ENCODE data around the gene SLC24A4.
A peak's percentile ranks its signal among the peaks of the same experiment; 100 is the strongest.

The SLC24A4 gene

DNA sequence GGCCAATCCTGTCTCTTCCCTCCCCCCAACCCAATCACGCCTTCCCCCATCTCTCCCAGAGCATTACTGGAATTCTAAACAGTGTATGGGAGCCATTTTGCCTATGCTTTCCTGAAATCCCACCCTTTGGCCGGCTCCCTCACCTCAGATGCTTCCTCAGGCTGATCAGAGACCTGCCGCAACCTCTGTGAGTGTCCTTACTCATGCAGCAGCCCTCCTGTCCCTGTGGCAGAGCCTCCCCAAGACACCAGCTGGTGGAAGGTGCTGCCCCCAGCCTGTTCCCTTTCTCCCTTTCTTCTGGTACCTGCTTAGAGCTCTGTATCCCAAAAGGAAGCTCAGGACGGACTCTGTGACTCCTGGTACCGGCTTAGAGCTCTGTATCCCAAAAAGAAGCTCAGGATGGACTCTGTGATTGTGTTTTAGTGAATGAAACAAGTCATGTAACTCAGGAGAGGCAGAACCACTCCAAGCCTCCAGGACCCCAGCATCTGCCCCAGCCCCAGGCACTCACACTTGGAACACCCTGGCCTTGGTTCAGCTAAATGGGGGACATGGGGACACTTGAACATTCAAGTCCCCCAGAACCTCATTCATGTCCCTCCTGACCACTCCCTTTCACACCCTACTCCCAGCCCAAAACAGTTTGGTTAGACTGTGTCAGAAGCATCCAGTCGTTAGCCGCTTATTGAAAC is 161.3 kb downstream of the SLC24A4 start:
- no peak for DNase-seq

- no peak for DNase-seq
Observed at GRCh38 chr14:92486881-92487280, 163.9 kb downstream of the SLC24A4 start.

GRCh38 chr14:92487513-92488133 is 164.7 kb downstream of the SLC24A4 start:
- no peak for DNase-seq

DNA sequence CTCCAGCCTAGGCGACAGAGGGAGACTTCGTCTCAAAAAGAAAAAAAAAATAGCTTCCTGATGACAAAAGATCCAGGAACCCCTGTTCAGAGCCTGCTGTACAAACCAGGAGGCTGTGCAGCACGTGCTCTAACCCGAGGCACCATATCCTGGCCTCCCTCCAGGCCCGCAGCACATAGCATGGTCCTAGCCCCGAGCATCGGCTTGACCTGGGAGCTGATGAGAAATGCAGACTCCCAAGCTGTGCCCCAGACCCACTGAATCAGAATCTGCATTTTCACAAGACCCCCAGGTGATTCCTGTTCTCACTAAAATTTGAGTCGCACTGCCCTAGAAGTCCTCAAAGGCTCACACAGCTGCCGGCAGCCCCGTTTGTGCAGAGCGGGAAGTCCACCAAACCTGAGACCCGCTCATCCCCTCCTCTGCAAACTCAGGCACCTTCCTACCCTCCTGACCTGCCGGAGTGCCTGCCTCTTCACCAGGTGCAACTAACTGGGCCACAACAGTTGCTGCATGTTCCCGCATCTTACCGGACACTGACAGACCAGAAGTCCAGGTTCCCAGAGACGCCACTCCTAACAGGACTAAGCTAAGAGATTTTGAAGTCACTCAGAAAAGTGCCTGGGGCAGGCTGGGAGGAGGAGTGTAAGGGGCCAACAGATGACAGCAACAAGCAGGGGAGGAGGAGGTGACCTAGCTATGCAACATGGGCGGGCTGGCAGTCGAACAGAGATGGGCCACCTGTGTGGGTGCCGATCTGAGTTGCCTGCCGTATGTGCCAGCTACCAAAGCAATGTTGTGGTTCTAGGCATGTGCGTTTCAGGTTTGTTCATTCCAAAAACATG is 166.7 kb downstream of the SLC24A4 start:
- DNase-seq, result no peak

- no peak for DNase-seq
Observed at GRCh38 chr14:92490239-92490959, 167.4 kb downstream of the SLC24A4 start.

- DNase-seq, result no peak
Observed at GRCh38 chr14:92491782-92492181, 168.8 kb downstream of the SLC24A4 start.

GRCh38 chr14:92492258-92492657 is 169.3 kb downstream of the SLC24A4 start:
- DNase-seq, result no peak

DNA sequence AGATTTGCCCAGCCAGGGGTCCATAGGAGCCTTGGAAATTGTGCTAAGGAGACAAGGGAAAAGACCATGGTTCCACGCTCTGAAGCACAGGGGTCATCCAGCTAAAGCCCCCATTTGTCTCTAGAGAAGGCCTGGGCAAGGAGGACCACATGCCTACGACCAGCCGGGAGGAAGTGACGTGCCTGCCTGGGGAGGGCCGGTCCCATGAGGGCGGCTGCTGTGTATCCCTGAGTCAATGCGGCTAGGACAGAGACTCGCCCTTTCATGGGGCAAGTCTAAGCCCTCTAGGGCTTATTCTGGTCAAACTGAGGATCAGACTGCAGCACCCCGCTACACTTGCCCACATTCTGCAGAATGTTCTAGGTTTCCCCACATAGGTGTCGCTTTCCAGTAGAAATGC is 170.1 kb downstream of the SLC24A4 start:
- no peak for DNase-seq

DNA sequence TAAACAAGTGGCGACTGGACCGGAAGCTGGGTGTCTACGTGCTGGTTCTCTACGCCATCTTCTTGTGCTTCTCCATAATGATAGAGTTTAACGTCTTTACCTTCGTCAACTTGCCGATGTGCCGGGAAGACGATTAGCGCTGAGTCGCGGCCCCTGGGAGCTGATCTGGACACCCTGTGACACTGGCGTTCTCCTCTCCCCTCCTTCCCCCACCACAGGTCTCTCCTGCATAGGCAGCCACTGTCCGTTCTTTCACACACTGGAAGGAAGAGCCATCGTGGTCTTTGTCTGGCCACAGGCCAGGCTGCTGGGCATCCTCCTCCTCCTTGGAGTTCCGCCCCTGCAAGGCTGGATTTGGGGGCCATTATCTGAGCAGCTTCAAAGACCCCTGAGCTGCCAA is 170.5 kb downstream of the SLC24A4 start:
- DNase-seq, result no peak

GRCh38 chr14:92494512-92494911 is 171.5 kb downstream of the SLC24A4 start:
- no peak for DNase-seq

DNA sequence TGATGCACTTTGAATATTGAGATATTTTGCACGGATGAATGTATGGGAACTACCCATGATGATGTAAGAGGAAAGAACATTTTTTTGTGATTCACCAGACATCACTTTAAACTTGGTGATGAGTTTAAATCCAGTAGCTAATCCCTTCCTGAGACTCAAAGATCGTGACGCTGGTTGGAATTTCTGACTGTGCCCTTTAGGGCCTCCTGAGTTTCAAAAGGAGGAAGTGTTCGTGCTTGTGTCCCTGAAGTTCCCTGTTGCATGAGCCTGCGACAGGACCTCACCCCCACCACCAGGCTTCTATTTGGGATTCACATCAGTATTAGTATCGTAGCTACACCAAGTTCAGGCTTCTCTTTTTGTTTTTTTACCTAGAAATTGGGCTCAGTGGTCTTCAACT is 172.1 kb downstream of the SLC24A4 start:
- DNase-seq, result no peak

DNA sequence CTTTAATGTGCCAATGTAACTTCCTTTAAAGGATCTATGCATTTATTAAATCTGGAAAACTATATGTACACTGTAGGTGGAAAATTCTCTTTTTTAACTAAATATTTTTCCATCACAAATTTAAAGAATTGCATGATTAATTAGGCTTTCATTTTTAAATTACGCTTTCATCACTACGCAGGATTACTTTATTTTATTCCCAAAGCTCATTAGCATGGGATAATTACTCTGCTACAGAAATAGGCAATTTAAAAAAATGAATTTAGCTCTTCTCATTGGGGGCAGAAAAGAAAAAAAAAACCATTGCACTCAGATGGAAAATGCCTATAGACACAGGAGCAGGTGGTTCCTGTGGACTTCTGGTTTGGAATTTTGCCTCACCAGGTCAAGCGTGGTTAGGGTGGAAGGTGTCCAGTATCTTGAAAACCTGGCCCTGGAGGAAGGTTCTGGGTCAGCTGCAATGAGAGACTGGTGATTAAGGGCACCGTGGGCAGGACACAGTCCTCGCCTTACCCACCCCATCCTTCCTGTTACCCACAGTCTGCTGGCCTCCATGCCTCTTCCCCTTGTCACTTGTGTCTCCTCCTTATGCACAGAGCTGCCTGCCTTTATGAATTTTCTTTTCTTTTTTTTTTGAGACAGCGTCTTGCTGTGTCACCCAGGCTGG is 173.4 kb downstream of the SLC24A4 start:
- DNase-seq, result no peak

GRCh38 chr14:92497391-92497790 is 174.4 kb downstream of the SLC24A4 start:
- no peak for DNase-seq

- no peak for DNase-seq
Observed at GRCh38 chr14:92499234-92499633, 176.3 kb downstream of the SLC24A4 start.

- DNase-seq, result no peak
Observed at GRCh38 chr14:92500491-92500941, 177.6 kb downstream of the SLC24A4 start.

DNA sequence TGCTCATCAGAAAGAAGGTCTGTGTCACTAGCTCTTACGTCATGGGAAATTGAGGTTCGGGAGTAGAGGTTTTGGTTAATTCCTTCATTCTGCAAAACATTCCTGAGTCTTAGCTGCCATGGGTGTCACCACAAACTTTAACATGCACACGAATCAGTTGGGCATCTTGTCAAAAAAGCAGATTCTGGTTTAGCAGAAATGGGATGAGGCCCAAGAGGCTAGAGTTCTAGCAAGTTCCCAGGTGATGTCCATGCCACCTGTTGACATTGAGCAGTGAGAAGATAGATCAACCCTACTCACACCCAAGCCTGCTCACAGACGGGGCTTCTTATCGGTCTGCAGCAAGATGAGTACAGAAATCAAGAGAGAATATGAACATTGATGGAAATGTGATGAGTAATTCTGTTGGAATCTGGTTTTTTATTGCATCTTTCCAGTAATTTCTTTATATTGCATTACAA is 179.0 kb downstream of the SLC24A4 start:
- no peak for DNase-seq

DNA sequence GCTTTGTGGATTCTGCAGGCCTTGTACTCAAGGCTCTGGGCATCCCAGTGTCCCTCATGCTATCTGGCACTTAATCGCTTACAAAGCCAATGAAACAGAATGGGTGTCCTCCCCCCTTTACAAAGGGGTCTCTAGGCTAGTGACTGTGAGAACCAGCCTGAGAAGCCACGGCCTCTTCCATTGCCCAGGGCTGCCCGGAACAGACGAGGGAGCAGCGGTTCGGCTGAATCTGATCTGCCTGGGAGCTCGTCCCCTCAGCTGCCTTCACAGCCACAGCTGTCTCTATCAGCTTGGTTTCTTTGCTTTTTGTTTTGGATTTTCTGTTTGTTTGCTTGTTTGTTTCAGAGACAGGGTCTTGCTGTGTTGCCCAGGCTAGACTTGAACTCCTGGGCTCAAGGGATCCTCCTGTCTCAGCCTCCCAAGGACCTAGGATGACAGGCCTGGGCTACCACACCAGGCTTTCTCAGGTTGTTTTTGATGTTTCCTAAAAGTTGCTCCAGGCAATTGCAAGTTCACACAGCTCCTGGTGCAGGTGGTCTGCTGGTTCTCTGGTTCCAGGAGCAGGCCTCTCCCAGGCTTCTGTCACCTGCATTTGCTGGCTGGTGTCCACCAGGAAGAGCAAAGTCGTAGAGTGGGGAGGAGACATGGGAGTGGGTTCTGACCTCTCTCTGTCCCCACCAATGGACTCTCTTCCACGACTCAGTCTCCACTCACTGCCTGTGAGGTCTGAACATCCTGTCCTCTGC is 179.7 kb downstream of the SLC24A4 start:
- DNase-seq, result no peak

DNA sequence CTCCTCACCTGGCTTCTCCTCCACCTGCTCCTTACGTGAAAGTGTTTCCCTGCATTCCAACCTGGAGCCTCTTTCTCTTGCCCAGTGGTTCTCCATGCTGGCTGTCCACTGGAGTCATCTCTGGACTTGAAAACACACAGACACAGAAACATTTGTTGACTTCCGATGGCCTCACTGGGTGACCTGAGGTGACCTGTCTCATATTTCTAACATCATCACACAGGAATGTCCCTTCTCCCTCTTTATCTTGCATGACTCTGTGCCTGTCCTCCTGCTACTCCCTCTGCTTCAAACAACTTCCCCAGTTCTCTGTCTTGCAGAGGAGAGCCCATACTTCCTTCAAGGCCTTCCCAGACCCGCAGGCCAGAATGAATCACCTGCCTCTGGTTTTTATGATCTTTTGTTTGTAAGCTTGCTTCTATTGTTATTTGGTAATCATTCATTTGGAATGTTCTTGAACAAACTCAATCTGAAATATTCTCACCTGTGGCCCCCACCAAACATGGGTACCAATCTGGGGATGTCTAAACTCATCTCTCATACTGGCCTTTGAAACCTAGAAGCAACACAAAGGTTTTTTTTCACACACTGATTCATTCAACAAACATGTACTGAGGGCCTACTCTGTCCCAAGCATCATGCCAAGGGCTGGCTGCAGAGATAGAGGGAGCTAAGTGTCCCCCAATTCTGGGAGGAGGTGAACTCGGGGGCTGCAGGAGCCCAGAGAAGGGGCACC is 181.0 kb downstream of the SLC24A4 start:
- no peak for DNase-seq

- no peak for DNase-seq
Observed at GRCh38 chr14:92505826-92506225, 182.9 kb downstream of the SLC24A4 start.

GRCh38 chr14:92506231-92506630 is 183.3 kb downstream of the SLC24A4 start:
- DNase-seq, result no peak

DNA sequence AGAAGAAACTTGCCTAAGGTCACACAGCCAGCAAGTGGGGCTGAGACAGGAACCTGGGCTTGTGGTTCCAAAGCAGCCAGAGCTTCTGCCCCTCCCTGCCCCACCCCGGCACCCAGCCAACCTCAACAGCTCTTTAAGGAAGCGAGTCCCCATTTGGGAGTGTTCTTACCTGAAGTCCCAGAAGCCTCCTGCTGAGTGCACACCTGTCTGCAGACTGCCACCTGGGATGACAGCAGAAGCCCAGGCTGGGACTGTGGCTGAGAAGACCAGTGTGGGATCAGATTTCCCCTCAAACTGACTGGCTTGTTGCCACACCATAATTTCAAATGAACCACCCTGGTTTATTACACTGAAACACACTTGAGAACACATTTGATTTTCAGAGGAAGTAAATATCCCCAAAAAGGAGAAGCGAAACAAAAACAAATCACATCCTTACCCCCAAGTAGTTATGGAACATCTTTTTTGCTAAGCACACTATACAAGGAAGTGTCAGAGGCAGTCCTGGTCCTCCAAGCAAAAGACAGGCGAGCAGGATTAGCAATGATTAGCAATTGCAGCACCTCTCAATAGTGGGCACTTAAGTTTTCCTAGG is 184.3 kb downstream of the SLC24A4 start:
- peak; percentile 97 for DNase-seq

All from NCI-H748 treated with DMSO at 0.1 percent for 48 hours (cell line).